ENCODE measurements around the gene SMIM10L1. TPM values are rescaled to one million over a fixed set of nuclear protein-coding genes. Genes with fewer than 3 reads are reported as not detected.

Gene SMIM10L1
- total RNA-seq, 6 experiments from 2014 or later = 11.7 to 13.7 (median 13.1) TPM

DNA sequence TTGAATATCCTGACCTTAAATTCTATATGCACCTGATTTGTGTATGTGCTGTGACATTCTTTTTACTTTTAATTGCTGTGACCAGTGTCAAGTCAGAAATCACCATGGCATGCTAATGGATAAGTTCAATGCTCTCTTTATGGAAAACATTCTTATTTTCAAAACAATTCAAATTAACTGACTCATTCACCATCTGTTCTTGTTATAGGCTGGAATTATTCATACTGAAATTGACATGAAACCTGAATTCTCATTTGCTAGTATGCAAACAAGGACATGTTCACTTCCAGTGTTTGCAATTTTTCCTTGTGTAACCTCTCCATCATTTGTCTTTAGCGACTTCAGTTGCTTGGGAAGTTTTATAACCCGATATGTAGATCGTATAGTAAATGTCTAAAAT, 36.7 kb upstream of the SMIM10L1 start, which contains the start of gene TAS2R30:
TSS of gene TAS2R30 (minus strand) at position 340 of the 400 bp plus-strand sequence. CDS start 400 bp downstream, outside the sequence.
- Mint-ChIP-seq H3K27me3 (ENCODE audit: insufficient read depth) (no peaks in the 10 kb centered on the region; the same call in 1 of the 2 replicates), H3K27ac (no peak within 1 kb of the TSS), H3K9me3 (no peaks in the 10 kb centered on the region), H3K4me1 (ENCODE audit: low read depth) (no peaks in the 10 kb centered on the region), H3K36me3 (ENCODE audit: low read depth) (peaks cover 3% of the 10 kb centered on the region; the same call in 1 of the 2 replicates), H3K4me3 (no peak within 1 kb of the TSS)
- TF ChIP-seq, protein P1, sequence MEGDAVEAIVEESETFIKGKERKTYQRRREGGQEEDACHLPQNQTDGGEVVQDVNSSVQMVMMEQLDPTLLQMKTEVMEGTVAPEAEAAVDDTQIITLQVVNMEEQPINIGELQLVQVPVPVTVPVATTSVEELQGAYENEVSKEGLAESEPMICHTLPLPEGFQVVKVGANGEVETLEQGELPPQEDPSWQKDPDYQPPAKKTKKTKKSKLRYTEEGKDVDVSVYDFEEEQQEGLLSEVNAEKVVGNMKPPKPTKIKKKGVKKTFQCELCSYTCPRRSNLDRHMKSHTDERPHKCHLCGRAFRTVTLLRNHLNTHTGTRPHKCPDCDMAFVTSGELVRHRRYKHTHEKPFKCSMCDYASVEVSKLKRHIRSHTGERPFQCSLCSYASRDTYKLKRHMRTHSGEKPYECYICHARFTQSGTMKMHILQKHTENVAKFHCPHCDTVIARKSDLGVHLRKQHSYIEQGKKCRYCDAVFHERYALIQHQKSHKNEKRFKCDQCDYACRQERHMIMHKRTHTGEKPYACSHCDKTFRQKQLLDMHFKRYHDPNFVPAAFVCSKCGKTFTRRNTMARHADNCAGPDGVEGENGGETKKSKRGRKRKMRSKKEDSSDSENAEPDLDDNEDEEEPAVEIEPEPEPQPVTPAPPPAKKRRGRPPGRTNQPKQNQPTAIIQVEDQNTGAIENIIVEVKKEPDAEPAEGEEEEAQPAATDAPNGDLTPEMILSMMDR (IDR thresholded peaks at IDR 0.05) = no peak
- DNase-seq = no peak

DNA sequence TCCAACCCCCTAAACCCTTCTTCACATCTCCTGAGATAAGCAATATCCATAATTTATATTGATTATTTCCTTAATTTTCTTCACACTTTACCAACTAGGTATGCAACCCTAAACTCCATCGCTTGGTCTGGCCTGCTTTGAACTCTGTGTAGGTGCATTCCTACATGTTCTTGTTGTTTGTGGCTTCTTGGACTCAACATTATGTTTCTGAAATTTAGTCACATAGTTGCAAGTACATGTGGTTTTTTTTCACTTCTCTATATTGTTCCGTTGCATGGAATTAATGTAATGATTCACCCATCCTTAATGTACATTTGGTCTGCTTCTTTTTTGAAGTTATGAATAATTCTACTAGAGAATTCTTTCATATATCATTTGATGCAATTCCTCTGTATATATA, 34.9 kb upstream of the SMIM10L1 start:
- H3K27ac Mint-ChIP-seq = no peak overlapping the region
- no peak overlapping the region for H3K4me3 Mint-ChIP-seq
- no peaks in the 10 kb centered on the region for H3K9me3 Mint-ChIP-seq
- no peaks in the 10 kb centered on the region for H3K4me1 Mint-ChIP-seq (ENCODE audit: low read depth)
- TF ChIP-seq, protein P1 (IDR thresholded peaks at IDR 0.05) = no peak
- no peak for DNase-seq
- H3K36me3 Mint-ChIP-seq (ENCODE audit: low read depth) = peaks cover 12% of the 10 kb centered on the region; the same call in 1 of the 2 replicates
- no peaks in the 10 kb centered on the region for H3K27me3 Mint-ChIP-seq (ENCODE audit: insufficient read depth)

DNA sequence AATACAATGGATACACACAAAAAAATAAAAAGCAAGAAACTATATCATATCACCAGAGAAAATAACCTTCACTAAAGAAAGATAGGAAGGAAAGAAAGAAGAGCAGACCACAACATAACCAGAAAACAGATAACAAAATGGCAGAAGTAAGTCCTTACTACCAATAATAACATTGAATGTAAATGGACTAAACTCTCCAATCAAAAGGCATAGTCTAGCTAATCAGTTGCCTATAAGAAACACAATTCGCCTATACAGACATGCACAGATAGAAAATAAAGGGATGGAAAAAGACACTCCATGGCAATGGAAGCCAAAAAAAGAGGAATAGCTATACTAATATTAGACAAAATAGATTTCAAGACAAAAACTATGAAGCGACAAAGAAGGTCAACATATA, 27.6 kb upstream of the SMIM10L1 start:
- no peaks in the 10 kb centered on the region; the same call in 1 of the 2 replicates for H3K27me3 Mint-ChIP-seq (ENCODE audit: insufficient read depth)
- H3K36me3 Mint-ChIP-seq (ENCODE audit: low read depth) = peaks cover 45% of the 10 kb centered on the region
- no peaks in the 10 kb centered on the region; the same call in 1 of the 2 replicates for H3K9me3 Mint-ChIP-seq
- no peak overlapping the region for H3K27ac Mint-ChIP-seq
- TF ChIP-seq, protein P1 (IDR thresholded peaks at IDR 0.05) = no peak
- H3K4me3 Mint-ChIP-seq = no peak overlapping the region
- DNase-seq = no peak
- no peaks in the 10 kb centered on the region for H3K4me1 Mint-ChIP-seq (ENCODE audit: low read depth)

DNA sequence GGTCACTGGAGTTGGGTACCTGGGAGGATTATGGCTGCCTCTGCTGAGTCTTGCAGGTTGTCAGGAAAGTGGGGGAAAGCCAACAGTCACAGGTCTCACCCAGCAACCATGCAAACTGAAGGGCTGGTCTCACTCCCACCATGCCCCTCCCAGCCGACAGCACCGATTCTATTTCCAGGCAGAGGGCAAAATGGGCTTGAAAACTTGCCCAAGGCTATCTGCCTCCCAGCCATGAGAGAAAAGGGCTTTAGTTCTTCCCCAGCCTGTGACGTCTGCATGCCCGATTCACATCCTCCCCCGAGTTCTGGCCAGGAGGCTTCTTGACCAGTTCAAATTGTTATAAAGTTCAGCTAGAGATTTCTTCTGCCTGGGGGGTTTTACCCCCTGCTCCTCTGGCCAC, 26.7 kb upstream of the SMIM10L1 start:
- no peak overlapping the region for H3K4me3 Mint-ChIP-seq
- no peaks in the 10 kb centered on the region for H3K4me1 Mint-ChIP-seq (ENCODE audit: low read depth)
- no peak overlapping the region for H3K27ac Mint-ChIP-seq
- peaks cover 46% of the 10 kb centered on the region for H3K36me3 Mint-ChIP-seq (ENCODE audit: low read depth)
- TF ChIP-seq, protein P1 (IDR thresholded peaks at IDR 0.05) = no peak
- peaks cover 3% of the 10 kb centered on the region; the same call in 1 of the 2 replicates for H3K9me3 Mint-ChIP-seq
- H3K27me3 Mint-ChIP-seq (ENCODE audit: insufficient read depth) = no peaks in the 10 kb centered on the region; the same call in 1 of the 2 replicates
- no peak for DNase-seq

DNA sequence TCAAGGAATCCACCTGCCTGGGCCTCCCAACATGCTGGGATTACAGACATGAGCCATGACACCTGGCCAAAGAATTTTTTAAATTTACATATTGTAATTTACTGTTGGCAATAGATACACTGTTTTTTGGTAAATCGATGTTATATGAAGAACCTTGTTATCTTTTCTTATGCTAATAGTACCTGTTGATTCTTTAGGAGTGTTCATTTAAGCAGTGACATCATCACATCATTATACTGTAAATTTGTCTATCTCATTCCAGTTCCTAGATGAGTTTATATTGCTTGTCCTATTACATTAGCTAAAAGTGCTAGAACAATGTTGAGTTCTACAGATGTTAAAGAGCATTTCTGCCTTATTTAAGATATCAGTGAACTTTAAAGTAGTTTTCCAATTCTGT, 23.6 kb upstream of the SMIM10L1 start:
- no peaks in the 10 kb centered on the region for H3K4me1 Mint-ChIP-seq (ENCODE audit: low read depth)
- TF ChIP-seq, protein P1 (IDR thresholded peaks at IDR 0.05) = no peak
- H3K9me3 Mint-ChIP-seq = peaks cover 3% of the 10 kb centered on the region
- peaks cover 43% of the 10 kb centered on the region for H3K36me3 Mint-ChIP-seq (ENCODE audit: low read depth)
- no peaks in the 10 kb centered on the region; the same call in 1 of the 2 replicates for H3K27me3 Mint-ChIP-seq (ENCODE audit: insufficient read depth)
- no peak for DNase-seq
- H3K4me3 Mint-ChIP-seq = no peak overlapping the region
- H3K27ac Mint-ChIP-seq = no peak overlapping the region

Measured in HFFc6 (cell line).